ENCODE measurements around the gene ABCC2.

DNA sequence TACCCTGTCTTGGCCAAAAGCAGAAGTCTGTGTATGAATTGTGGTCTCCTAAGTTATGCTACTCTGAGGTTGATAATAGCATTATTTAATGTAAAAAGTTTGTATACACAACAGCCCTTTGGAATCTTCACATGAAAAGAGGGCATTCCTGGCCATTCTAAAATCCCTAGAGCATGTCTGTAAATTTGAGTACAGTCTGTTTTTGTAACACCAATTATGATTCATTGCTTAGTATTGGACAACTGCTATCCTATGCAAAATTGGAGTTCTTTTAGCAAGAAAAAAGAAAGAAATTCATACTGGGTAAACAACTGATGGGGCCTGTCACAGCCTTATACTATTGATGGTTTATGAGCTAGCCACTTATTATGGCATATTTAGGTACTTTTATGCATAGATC, 40.2 kb upstream of the ABCC2 start:
- TF ChIP-seq, protein P1, sequence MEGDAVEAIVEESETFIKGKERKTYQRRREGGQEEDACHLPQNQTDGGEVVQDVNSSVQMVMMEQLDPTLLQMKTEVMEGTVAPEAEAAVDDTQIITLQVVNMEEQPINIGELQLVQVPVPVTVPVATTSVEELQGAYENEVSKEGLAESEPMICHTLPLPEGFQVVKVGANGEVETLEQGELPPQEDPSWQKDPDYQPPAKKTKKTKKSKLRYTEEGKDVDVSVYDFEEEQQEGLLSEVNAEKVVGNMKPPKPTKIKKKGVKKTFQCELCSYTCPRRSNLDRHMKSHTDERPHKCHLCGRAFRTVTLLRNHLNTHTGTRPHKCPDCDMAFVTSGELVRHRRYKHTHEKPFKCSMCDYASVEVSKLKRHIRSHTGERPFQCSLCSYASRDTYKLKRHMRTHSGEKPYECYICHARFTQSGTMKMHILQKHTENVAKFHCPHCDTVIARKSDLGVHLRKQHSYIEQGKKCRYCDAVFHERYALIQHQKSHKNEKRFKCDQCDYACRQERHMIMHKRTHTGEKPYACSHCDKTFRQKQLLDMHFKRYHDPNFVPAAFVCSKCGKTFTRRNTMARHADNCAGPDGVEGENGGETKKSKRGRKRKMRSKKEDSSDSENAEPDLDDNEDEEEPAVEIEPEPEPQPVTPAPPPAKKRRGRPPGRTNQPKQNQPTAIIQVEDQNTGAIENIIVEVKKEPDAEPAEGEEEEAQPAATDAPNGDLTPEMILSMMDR (IDR thresholded peaks at IDR 0.05) = no peak
- no peak for TF ChIP-seq POLR2A (IDR thresholded peaks at IDR 0.05)
